Measurements from ENCODE around the gene TCFL5. TPM values are rescaled to one million over a fixed set of nuclear protein-coding genes. Genes with fewer than 3 reads are reported as not detected.

Gene TCFL5
- total and polyA plus RNA-seq, 2 donors from 2014 or later: 6.1 to 11.5 TPM

GRCh38 chr20:62894261-62894660 is 32.6 kb upstream of the TCFL5 start:
- no peak for FAIRE-seq
- no peak for TF ChIP-seq CTCF (IDR thresholded peaks at IDR 0.05; ENCODE audit: borderline replicate concordance, extremely low read depth, insufficient read depth)
- intact Hi-C loops (cut with DNase I): loop anchor here (10.0 kb wide), 1 partner anchor 111 kb away; the partner anchor contains the start of gene BHLHE23

GRCh38 chr20:62893700-62894099 is 32.1 kb upstream of the TCFL5 start:
- Histone ChIP-seq H3K27ac (ENCODE audit: low read depth in 2 of 2, low read length in 2 of 2) (no peak overlapping the region), H3K27me3 (ENCODE audit: control insufficient read depth, insufficient read depth, low read length) (no peaks in the 10 kb centered on the region), H3K9me3 (ENCODE audit: control insufficient read depth in 2 of 3, insufficient read depth in 1 of 3, low read length in 3 of 3) (no peaks in the 10 kb centered on the region), H3K4me3 (ENCODE audit: low read length in 3 of 3) (no peak overlapping the region), H3K4me1 (ENCODE audit: control insufficient read depth in 2 of 3, insufficient read depth in 2 of 3, low read depth in 1 of 3, low read length in 3 of 3) (no peaks in the 10 kb centered on the region), H3K9ac (ENCODE audit: low read length in 3 of 3) (no peak overlapping the region), H3K36me3 (ENCODE audit: control insufficient read depth in 2 of 3, insufficient read depth in 3 of 3, low read length in 3 of 3) (peaks cover 10 to 65% (median 47%) of the 10 kb centered on the region in 3 donors)
- no peak for TF ChIP-seq CTCF (IDR thresholded peaks at IDR 0.05; ENCODE audit: borderline replicate concordance, extremely low read depth, insufficient read depth)
- FAIRE-seq: no peak
- intact Hi-C loops (cut with DNase I): loop anchor here (10.0 kb wide), 1 partner anchor 111 kb away; the partner anchor contains the start of gene BHLHE23
- DNase-seq: no peak

More at GRCh38 chr20:62894261-62894660, 32.6 kb upstream of the TCFL5 start:
- no peak overlapping the region for H3K27ac ChIP-seq (ENCODE audit: low read depth in 2 of 2, low read length in 2 of 2)
- peaks cover 0 to 2% (median 0%) of the 10 kb centered on the region in 3 donors for H3K4me1 ChIP-seq (ENCODE audit: control insufficient read depth in 2 of 3, insufficient read depth in 2 of 3, low read depth in 1 of 3, low read length in 3 of 3)
- no peak overlapping the region for H3K9ac ChIP-seq (ENCODE audit: low read length in 3 of 3)
- no peaks in the 10 kb centered on the region for H3K9me3 ChIP-seq (ENCODE audit: control insufficient read depth in 2 of 3, insufficient read depth in 1 of 3, low read length in 3 of 3)
- H3K36me3 ChIP-seq (ENCODE audit: control insufficient read depth in 2 of 3, insufficient read depth in 3 of 3, low read length in 3 of 3): peaks cover 10 to 60% (median 45%) of the 10 kb centered on the region in 3 donors
- no peak overlapping the region for H3K4me3 ChIP-seq (ENCODE audit: low read length in 3 of 3)
- DNase-seq: no peak
- no peaks in the 10 kb centered on the region for H3K27me3 ChIP-seq (ENCODE audit: control insufficient read depth, insufficient read depth, low read length)

DNA sequence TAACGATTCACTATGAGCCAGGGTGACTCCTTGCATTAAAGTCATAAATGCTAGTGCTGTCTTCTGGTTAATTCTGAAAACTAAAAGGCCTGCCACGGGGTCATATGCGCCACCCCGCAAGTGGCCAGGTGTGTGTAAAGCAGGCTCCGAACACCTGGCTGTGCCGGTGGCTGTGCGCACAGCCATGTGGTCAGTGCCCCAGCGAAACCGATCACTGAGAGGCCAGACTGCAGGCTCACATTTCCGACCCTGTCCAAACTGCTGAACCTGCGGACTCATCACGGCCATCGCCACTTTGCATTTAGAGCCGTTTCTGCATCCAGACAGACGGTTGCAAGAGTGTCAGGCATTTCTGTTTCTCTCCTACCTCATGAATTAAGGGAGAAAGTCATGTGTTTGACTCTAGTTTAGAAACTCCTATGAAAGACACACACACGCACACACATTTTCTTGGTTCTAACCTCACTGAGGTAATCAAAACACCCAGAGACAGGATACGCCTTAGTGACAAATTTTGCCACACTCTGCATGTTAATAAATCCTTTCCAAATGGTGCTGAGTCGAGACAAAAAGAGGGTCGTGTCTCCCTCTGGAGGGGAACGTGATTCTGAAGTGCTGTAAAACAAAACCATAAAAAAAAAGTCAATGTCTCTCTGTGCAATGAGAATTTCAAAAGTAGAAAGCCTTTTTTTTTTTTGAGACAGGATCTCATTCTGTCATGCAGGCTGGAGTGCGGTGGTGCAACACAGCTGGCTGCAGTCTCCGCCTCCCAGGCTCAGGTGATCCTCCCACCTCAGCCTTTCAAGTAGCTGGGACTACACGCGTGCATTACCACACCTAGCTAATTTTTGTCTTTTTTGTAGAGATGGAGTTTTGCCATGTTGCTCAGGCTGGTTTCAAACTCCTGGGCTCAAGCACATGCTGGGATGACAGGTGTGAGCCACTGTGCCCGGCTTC is 31.0 kb upstream of the TCFL5 start:
- Histone ChIP-seq H3K9ac (ENCODE audit: low read length in 3 of 3) (no peak overlapping the region), H3K27ac (ENCODE audit: low read depth in 2 of 2, low read length in 2 of 2) (no peak overlapping the region), H3K4me1 (ENCODE audit: control insufficient read depth in 2 of 3, insufficient read depth in 2 of 3, low read depth in 1 of 3, low read length in 3 of 3) (no peaks in the 10 kb centered on the region), H3K36me3 (ENCODE audit: control insufficient read depth in 2 of 3, insufficient read depth in 3 of 3, low read length in 3 of 3) (peaks cover 10 to 73% (median 55%) of the 10 kb centered on the region in 3 donors), H3K4me3 (ENCODE audit: low read length in 3 of 3) (no peak overlapping the region), H3K27me3 (ENCODE audit: control insufficient read depth, insufficient read depth, low read length) (no peaks in the 10 kb centered on the region), H3K9me3 (ENCODE audit: control insufficient read depth in 2 of 3, insufficient read depth in 1 of 3, low read length in 3 of 3) (no peaks in the 10 kb centered on the region)
- intact Hi-C loops (cut with DNase I): loop anchor here (10.0 kb wide), 1 partner anchor 112 kb away; the partner anchor contains the start of gene BHLHE23
- DNase-seq: no peak
- no peak for TF ChIP-seq CTCF (IDR thresholded peaks at IDR 0.05; ENCODE audit: borderline replicate concordance, extremely low read depth, insufficient read depth)
- no peak for FAIRE-seq
